Ramos (cell line): ENCODE measurements around the gene ZFYVE26.
"Not testable (repeated sequence)": the region's sequence is repeated elsewhere in the genome, so short reads cannot be mapped to it uniquely, and the experiment has no call there.

ENCODE experiments used
- in situ Hi-C: fragments of 300-500 bp; cut with MboI; formaldehyde crosslinking; loops from one replicate; pipeline ENCODE4 v1.14.3; 2022; ENCODE audit warnings: low sequenced_read_pairs; ENCODE audit not compliant: unreplicated experiment

Gene ZFYVE26

DNA sequence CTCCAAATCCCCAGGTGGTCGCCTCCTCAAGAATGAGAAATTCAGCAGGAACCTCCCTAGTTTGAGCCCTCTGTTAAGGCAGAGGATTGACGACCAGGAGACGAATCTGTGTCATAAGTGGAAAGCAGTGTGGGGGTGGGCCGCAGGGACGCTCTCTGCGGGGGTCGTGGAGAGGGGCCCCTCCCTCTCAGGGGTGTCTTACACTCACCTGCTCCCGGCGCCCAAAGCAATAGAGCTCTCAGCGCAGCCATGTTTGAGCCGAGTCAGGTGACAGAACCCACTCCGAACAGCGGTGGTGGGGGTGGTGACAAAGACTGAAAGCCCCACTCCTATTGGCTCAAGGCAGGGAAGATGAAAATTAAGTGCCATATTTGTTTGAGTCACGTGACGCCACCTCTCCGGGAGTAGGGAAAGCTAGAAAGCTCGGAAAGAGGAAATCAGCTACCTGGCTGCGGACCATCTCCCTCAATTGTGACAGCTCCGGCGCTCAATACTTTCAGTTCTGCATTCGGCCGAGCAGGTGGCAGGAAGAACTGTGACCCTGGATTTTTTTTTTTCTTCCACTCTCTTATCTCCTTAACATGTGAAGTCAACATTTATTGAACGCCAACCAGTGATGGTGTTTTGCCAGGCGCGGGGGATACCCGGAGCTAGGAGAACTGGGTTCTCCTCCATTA, at the start of gene ZFYVE26:
ZFYVE26 (minus strand) TSS at position 265 of the 677 bp plus-strand sequence. CDS start 627 bp downstream, outside the sequence.
- in situ Hi-C loops, result no loop called here

GRCh38 chr14:67863223-67863622, 46.8 kb upstream of the ZFYVE26 start:
- in situ Hi-C loops, result no loop called here

- in situ Hi-C loops, result no loop called here
These were observed 42.9 kb upstream of the ZFYVE26 start for GRCh38 chr14:67859169-67859749.

DNA sequence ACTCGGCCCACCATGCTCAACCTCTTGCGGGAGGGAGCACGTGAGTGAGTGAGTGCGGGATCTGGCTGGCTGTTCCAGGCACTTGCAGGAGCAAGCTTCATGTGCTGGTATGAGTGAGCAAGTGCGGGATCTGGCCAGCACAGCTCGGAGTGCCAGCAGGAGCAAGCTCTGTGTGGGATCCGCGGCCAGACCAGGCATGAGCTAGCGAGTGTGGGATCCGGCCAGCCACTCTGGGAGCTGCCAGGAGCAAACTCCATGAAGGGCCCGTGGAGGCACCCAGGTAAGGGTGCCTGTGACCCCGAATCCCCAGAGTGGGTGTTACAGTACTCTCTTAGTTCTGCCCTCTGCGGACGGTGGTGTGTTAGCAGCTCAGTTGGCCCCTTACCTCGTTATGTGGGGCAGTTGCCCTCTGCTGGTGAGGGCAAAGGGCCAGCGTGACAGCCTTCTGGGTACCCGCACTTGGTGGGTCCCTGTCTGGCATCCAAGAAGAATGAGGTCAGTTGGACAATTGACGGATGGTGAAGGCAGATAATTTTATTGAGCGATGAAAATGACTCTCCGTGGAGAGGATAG, 41.5 kb upstream of the ZFYVE26 start:
- in situ Hi-C loops, result no loop called here

DNA sequence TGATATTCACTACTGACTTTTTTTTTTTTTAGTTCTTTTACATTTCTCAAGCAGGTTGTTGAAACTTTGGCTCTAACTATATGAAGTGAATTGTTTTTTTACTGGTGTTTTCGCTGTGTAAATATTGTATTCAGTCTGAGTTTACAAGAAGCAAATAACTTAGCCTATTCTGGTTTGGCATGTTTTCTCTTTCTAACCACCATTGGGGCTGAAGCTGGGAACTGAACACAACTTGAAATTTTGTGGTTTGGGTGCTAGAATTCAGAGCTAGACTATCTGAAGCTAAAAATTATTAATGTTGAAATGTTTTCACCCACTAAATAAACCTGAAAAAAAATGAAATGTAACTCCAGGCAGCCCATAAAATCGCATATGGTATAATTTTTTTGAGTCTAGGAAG, 40.4 kb upstream of the ZFYVE26 start:
- in situ Hi-C loops, result no loop called here

DNA sequence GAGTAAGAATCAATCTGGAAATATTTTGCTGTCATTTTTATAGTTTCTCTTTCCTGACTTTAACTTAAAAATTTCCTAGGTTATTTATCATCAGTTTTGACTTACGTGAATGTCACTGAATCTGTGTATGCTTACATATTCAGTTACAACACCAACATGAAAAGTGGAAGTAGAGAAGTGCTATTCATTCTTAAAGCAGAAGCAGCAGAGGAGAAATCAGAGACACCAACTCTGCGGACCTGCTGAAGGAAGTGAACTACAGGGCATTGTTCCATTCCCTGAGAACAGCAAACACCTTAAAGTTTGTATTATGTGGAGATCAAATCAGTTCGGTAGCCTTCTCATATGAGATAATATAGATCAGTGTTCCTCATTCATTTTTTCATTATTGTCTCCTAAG, 37.3 kb upstream of the ZFYVE26 start:
- in situ Hi-C loops, result no loop called here

- in situ Hi-C loops, result no loop called here
These were observed 36.7 kb upstream of the ZFYVE26 start for GRCh38 chr14:67852926-67853604.

GRCh38 chr14:67851785-67852410, 35.5 kb upstream of the ZFYVE26 start:
- in situ Hi-C loops, result no loop called here

GRCh38 chr14:67850066-67850830, 33.9 kb upstream of the ZFYVE26 start:
- in situ Hi-C loops, result no loop called here

DNA sequence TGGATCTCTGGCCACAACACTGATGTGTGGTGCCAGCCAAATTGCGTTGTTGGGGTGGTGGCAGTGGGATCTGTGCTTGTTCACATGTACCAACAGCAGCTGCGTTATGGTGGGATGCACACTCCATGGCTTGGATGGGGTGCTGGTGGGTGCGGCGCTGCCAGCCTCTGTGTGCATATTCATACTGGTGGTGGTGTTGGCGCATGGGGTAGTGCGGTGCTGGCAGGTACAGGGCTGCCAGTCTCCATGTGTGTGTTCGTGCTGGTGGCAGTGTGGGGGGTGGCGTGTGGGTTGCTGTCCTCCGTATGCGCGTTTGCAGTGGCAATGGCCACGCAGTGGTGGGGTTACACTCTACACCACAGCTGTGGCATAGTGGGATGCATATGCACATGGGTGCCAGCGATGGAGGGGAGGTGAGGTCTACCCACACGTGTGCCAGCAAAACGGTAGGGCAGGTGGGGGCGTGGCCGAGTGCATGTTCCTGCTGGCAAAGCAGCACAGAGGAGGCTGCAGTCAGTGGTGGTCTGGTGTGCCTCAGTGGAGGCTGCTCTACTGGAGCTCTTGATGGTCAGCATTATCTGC, 29.7 kb upstream of the ZFYVE26 start:
- in situ Hi-C loops, result no loop called here

- in situ Hi-C loops, result no loop called here
These were observed 20.7 kb upstream of the ZFYVE26 start for GRCh38 chr14:67837011-67837624.

DNA sequence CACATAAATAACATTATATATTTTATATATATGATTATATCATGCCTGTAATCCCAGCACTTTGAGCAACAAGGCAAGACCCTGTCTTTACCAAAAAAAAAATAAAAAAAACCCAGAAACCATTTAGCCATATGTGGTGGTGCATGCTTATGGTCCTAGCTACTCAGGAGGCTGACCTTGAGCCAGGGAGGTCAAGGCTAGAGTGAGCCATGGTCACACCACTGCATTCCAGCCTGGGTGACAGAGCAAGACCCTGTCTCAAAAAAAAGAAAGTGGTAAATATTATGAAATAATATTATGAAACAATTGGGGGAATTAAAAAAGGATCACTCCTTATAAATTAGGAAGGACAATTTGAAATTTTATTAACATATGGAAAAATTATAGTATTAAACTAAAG, 19.2 kb upstream of the ZFYVE26 start:
- in situ Hi-C loops, result no loop called here

DNA sequence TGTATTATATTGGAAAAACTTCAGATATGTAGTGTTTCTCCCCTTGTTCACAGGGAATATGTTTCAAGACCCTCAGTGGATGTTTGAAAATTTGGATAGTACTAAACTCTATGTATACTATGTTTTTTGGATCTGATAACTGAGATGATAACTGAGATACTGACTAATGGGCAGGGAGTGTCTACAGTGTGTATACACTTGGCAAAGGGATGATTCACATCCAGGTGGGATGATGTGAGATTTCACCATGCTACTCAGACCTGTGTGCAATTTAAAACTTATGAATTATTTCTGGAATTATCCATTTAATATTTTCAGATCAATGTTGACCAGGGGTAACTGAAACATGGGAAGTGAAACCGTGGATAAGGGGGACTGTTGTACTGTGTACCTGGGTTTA, 17.0 kb upstream of the ZFYVE26 start:
- in situ Hi-C loops, result no loop called here

GRCh38 chr14:67831113-67831512, 14.7 kb upstream of the ZFYVE26 start:
- in situ Hi-C loops, result no loop called here

DNA sequence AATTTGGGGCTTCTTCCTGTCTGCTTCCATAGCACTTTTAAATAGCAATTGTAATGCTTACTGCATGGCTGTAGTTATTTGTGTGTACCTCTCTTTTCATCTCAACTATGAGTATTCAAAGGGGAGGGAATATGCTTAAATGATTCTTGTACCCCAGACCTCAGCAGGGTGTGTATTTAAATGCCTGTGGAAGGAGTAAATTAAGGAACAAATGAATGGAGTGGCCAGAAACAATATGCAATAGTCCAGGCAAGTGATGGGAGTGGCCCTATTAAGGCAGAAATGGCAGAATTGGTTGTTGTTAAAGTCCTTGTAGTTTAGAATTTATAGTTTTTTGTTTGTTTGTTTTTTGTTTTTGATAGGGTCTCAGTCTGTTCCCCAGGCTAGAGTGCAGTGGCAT, 4.7 kb upstream of the ZFYVE26 start:
- in situ Hi-C loops, result no loop called here

DNA sequence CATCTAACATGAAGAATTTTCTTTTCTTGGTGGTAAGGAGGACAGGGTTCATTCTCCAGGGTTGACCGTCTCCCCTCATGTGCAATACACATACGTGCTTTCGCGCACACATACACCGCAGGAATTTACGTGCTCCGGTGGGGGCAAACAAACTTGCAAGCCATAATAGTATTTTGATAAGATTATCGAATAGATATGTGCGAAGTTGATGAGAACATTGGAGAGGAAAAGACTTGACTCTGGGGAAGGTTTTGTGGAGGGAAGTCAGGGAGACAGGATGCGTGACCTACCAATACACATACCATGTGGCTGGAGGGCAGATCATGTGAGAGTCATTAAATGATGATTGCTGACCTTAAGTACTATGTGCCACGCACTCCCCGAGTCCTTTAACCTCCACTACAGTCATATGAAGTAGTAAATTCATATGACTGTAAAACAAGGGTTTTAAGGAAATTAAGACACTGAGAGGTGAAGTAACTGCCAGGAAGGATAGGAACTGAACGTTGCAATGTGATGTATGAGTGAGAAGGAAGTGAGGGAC, 4.1 kb upstream of the ZFYVE26 start:
- in situ Hi-C loops, result no loop called here

DNA sequence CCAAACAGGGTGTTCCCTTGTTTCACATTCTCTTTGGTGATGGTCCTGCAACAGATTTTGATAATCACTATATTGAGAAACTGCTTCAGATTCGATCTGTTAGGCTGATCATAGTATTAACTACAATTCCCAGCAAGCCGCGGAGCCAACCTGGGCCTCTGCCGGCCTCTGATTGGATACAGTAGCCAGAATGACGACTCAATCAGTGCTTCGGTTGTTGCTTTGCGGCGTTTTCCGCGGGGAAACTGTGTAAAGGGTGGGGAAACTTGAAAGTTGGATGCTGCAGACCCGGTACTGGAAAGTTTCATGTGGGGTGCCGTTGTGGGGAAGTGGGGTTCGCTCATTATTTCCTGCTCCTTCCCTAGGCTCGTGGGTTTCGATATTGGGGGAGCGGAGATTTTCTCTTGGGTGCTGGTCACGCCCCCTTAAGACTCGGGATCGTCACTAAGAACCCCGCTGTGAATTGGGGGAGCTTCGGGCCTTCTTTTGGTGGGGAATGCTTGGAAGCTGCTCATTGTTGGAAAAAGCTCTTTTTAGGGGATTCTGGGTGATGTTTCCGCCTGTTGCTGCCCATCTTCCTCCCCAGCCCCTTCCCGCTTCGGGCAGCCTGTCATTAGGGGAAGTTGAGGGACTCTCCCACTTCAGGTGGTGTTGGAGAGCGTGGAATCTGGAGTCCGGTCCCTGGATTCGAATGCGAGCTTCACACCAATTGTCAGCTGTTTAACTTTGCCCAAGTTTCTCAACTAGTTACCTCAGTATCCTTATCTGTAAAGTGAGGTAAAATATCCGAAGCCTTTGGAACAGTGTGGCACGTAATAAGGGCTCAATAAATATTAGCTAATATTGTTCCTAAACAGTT, 3.4 kb upstream of the ZFYVE26 start, which contains the start of gene RAD51B:
RAD51B (plus strand) TSS at position 217 of the 859 bp plus-strand sequence.
- in situ Hi-C loops, result no loop called here

GRCh38 chr14:67818476-67818875, 2.1 kb upstream of the ZFYVE26 start:
- in situ Hi-C loops, result not testable (repeated sequence)
